ENCODE data around the gene GLG1. TPM values are rescaled to one million over a fixed set of nuclear protein-coding genes. Genes with fewer than 3 reads are reported as not detected.

GLG1 gene
- total RNA-seq, 2 donors from 2014 or later, result 96.9 to 98.3 TPM

DNA sequence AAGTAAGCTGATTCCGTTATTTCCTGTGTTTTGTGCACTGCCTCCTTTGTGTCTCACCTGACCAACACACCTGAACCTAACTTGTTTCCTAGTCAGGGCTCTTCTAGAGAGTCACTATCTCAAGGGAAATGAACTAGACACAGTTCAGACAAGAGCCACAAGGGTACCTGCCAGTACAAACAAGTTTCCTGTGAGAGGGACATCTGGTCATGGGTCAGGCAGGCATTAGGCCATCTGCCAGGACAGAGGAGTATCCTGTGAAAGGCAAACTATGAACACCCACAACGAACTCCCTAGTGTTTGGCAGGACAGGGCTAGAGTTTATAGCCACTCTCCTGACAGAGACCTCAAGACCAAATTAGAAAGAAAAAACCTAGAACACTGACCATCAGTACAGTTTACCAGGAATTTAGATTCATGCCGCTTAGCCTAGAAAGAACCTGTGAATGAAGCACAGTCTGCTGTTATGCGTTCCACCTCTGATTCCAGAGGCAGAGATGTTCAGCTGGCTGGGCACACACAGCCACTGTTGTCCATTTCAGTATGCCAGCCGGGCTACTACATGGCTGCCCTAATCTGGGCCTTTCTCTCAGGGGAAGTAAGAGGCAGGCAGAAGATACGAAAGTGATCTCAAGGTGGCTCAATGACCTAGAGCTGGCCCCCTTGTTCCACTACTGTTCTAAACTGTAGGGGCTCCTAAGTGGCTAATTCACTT lies 20.7 kb upstream of the GLG1 start:
- intact Hi-C loops (cut with DNase I), result loop anchor here (10.0 kb wide), 2 partner anchors 143 to 323 kb away; no protein-coding TSS in a partner anchor
- no peaks in the 10 kb centered on the region for H3K27me3 ChIP-seq
- no peak overlapping the region for H3K4me3 ChIP-seq
- no peaks in the 10 kb centered on the region for H3K4me1 ChIP-seq
- H3K9ac ChIP-seq (ENCODE audit: low read depth in 2 of 2, low read length in 2 of 2), result no peak overlapping the region
- H3K9me3 ChIP-seq, result no peaks in the 10 kb centered on the region
- no peak for DNase-seq
- TF ChIP-seq, protein P1, sequence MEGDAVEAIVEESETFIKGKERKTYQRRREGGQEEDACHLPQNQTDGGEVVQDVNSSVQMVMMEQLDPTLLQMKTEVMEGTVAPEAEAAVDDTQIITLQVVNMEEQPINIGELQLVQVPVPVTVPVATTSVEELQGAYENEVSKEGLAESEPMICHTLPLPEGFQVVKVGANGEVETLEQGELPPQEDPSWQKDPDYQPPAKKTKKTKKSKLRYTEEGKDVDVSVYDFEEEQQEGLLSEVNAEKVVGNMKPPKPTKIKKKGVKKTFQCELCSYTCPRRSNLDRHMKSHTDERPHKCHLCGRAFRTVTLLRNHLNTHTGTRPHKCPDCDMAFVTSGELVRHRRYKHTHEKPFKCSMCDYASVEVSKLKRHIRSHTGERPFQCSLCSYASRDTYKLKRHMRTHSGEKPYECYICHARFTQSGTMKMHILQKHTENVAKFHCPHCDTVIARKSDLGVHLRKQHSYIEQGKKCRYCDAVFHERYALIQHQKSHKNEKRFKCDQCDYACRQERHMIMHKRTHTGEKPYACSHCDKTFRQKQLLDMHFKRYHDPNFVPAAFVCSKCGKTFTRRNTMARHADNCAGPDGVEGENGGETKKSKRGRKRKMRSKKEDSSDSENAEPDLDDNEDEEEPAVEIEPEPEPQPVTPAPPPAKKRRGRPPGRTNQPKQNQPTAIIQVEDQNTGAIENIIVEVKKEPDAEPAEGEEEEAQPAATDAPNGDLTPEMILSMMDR (IDR thresholded peaks at IDR 0.05), result no peak
- H3K36me3 ChIP-seq, result peaks cover 18% of the 10 kb centered on the region
- no peak overlapping the region for H3K27ac ChIP-seq

DNA sequence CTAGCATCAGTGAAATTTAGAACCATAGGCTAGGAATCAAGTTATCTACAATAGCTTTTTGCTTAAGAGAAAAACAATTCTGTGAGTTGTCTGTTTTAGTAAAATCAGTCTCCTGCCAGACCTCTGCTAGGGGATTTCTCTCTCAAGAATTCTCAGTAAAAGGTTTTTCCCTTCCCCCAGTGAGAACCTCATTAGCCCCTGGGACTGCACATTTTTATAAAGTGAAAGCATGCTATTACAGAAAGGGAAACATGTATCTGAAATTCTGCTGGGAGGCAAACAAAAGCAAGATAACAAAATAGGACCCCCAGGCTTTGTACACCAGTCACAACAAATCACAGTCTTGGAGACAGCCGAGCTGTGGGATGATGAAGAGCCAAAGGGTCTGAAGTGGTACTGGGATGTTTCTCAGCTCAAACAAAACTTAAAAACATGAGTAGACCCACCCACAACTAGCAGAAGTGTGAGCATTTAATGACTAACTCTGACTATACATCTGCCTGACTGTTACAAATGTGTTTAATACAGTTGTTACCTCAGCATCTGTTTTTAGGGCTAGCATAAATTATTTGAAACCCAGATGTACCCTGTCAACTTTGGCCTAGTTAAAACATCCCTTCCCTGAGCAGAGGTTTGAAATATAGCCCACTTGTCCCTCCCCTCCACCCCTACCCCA lies 20.0 kb upstream of the GLG1 start:
- H3K4me3 ChIP-seq, result no peak overlapping the region
- H3K9me3 ChIP-seq, result no peaks in the 10 kb centered on the region
- H3K4me1 ChIP-seq, result no peaks in the 10 kb centered on the region
- TF ChIP-seq, protein P1 (IDR thresholded peaks at IDR 0.05), result no peak
- peaks cover 20% of the 10 kb centered on the region for H3K36me3 ChIP-seq
- no peak overlapping the region for H3K9ac ChIP-seq (ENCODE audit: low read depth in 2 of 2, low read length in 2 of 2)
- H3K27me3 ChIP-seq, result no peaks in the 10 kb centered on the region
- DNase-seq, result no peak
- no peak overlapping the region for H3K27ac ChIP-seq
- intact Hi-C loops (cut with DNase I), result loop anchor here (10.0 kb wide), 2 partner anchors 142 to 322 kb away; no protein-coding TSS in a partner anchor

DNA sequence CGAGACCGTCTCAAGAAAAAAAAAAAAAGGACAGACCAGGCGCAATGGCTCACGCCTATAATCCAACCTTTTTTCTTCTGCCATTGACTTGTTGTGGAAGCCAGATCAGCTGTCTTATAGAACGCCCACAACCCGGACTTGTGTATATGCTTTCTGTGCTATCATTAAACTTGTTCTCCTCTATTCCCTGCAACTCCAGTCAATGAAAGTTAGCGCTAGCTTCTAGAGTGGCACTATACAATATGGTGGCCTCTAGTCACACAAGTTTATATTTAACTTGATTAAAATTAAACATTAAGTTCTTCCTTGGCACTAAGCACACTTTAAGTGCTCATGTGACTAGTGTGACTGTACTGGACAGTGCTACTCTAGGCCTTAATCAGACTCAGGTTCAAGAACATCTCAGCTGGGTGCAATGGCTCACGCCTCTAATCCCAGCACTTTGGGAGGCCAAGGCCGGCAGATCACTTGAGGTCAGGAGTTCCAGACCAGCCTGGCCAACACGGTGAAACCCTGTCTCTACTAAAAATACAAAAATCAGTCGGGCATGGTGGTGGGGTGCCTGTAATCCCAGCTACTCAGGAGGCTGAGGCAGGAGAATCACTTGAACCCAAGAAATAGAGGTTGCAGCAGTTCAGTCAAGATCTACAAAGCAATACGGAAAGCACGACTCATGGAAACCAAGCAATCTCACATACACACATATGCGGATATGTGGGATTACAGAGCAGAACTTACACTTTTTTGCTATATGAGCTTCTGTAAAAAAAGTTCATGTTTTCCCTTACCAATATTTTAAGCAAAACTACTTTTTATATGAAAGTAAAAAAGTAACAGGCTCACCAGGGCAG lies 18.8 kb upstream of the GLG1 start:
- Histone ChIP-seq H3K27ac (no peak overlapping the region), H3K27me3 (no peaks in the 10 kb centered on the region), H3K4me1 (no peaks in the 10 kb centered on the region), H3K4me3 (no peak overlapping the region), H3K9me3 (no peaks in the 10 kb centered on the region), H3K9ac (ENCODE audit: low read depth in 2 of 2, low read length in 2 of 2) (no peak overlapping the region), H3K36me3 (peaks cover 16% of the 10 kb centered on the region)
- no peak for DNase-seq
- intact Hi-C loops (cut with DNase I), result loop anchor here (10.0 kb wide), 2 partner anchors 141 to 321 kb away; no protein-coding TSS in a partner anchor
- TF ChIP-seq, protein P1 (IDR thresholded peaks at IDR 0.05), result no peak

DNA sequence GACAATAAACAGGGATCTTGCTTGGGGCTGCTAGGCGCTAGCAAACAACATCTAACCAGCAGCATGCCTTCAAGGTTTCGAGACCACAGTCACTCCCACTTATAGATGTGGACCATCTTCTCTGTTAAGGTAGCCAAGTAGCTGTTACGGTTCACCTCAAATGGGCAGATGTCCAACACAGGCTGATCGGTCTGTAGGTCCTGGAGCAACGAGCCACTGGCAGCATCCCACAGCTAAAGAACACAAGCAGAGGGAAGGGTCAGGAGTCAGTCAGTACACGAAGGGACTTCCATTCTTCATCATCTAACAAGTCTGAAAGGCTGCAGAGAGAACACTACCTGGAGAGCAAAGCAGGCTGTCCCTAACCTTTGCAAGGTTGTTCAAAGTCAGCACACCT lies 16.9 kb upstream of the GLG1 start:
- no peak for DNase-seq
- Histone ChIP-seq H3K27ac (no peak overlapping the region), H3K4me3 (no peak overlapping the region), H3K27me3 (no peaks in the 10 kb centered on the region), H3K4me1 (no peaks in the 10 kb centered on the region), H3K9me3 (no peaks in the 10 kb centered on the region), H3K9ac (ENCODE audit: low read depth in 2 of 2, low read length in 2 of 2) (no peak overlapping the region), H3K36me3 (peaks cover 16% of the 10 kb centered on the region)
- intact Hi-C loops (cut with DNase I), result loop anchor here (10.0 kb wide), 2 partner anchors 139 to 319 kb away; no protein-coding TSS in a partner anchor
- TF ChIP-seq, protein P1 (IDR thresholded peaks at IDR 0.05), result no peak

DNA sequence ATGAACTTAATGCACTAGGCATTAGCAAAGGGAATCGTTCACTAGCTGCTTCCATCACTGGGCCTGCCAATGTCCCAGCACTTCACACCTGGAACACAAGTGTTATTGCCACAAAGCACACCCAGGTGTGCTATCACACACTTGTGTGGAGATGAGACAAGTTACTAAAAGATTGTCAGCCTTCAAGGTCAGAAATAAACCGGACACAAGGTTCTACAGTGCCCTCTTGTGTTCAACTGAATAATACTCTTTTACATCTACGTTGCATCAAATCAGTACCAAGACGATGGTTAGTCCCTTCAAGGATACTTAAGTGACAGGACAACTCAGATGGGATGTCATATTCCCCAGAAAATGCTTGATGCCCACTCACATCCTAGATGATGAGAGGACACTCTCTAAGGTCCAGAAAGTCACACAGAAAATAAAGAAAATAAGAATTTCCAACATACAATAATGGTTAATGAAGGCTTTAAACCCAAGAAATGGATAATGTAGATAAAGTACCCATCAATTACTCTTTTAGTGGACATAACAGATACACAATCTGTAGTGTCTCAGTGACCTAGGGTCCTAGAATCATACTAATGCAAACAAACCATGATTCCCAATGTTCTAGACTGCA lies 16.4 kb upstream of the GLG1 start:
- no peak overlapping the region for H3K4me3 ChIP-seq
- H3K9ac ChIP-seq (ENCODE audit: low read depth in 2 of 2, low read length in 2 of 2), result no peak overlapping the region
- TF ChIP-seq, protein P1 (IDR thresholded peaks at IDR 0.05), result peak; percentile 44
- no peaks in the 10 kb centered on the region for H3K4me1 ChIP-seq
- no peak overlapping the region for H3K27ac ChIP-seq
- peaks cover 15% of the 10 kb centered on the region for H3K36me3 ChIP-seq
- intact Hi-C loops (cut with DNase I), result loop anchor here (10.0 kb wide), 2 partner anchors 139 to 319 kb away; no protein-coding TSS in a partner anchor
- H3K27me3 ChIP-seq, result no peaks in the 10 kb centered on the region
- no peak for DNase-seq
- H3K9me3 ChIP-seq, result no peaks in the 10 kb centered on the region
